WTC11 (cell line): ENCODE results near the gene OPA1. TPM values are rescaled to one million over a fixed set of nuclear protein-coding genes. Genes with fewer than 3 reads are reported as not detected.
A peak's percentile ranks its signal among the peaks of the same experiment; 100 is the strongest.

Source experiments
- ATAC-seq: fragments of 200-7000 bp; cut with Tn5 transposase; 2 replicates; pipeline ENCODE4 v1.10.0; 2021; ENCODE audit warnings: mild to moderate bottlenecking, moderate library complexity
- CTCF ChIA-PET: fragments of 300-600 bp; sonication (Branson Sonifier 250); formaldehyde crosslinking; loops from one replicate; lab custom pipeline; 2021; ENCODE audit warnings: antibody characterized with exemption; lab: Charles Lee
- POLR2A ChIA-PET: fragments of 350-600 bp; sonication (Branson Sonifier 250); formaldehyde crosslinking; loops from one replicate; lab custom pipeline; 2021; ENCODE audit warnings: antibody characterized with exemption; lab: Charles Lee
- DNase-seq: peaks from one replicate; pipeline ENCODE4 v3.0.0; 2021; ENCODE audit warnings: low spot score
- H3K27ac Mint-ChIP-seq: 2 replicates; pipeline ENCODE4 v1.8.0; 2021; ENCODE audit warnings: mixed read lengths
- H3K27me3 Mint-ChIP-seq: 2 replicates; pipeline ENCODE4 v1.8.0; 2021; ENCODE audit warnings: low read depth, mild to moderate bottlenecking, moderate library complexity, mixed read lengths
- H3K36me3 Mint-ChIP-seq: 2 replicates; pipeline ENCODE4 v1.8.0; 2021; ENCODE audit warnings: mixed read lengths
- H3K4me1 Mint-ChIP-seq: 2 replicates; pipeline ENCODE4 v1.8.0; 2022; ENCODE audit warnings: mixed read lengths
- H3K4me3 Mint-ChIP-seq: 2 replicates; pipeline ENCODE4 v1.8.0; 2021; ENCODE audit warnings: mild to moderate bottlenecking, moderate library complexity, mixed read lengths
- H3K9me3 Mint-ChIP-seq: 2 replicates; pipeline ENCODE4 v1.8.0; 2021; ENCODE audit warnings: mixed read lengths
- CDX4 ChIP-seq: fragments of 250-450 bp; sonication (Bioruptor Pico); IDR thresholded peaks from 2 replicates; pipeline ENCODE4 v1.9.0; 2021; ENCODE audit warnings: moderate library complexity, mild to moderate bottlenecking, inconsistent platforms, borderline replicate concordance
- CREM ChIP-seq: sonication (generic); formaldehyde crosslinking; IDR thresholded peaks from 2 replicates; pipeline ENCODE4 v1.8.1; 2022; ENCODE audit warnings: mild to moderate bottlenecking, missing genetic modification reagents, moderate library complexity
- ELF4 ChIP-seq: sonication (generic); formaldehyde crosslinking; IDR thresholded peaks from 2 replicates; pipeline ENCODE4 v1.8.1; 2022; ENCODE audit warnings: low read depth, mild to moderate bottlenecking, moderate library complexity, missing genetic modification reagents
- FOXP1 ChIP-seq: sonication (generic); formaldehyde crosslinking; IDR thresholded peaks from 2 replicates; pipeline ENCODE4 v1.8.0; 2022; ENCODE audit warnings: missing genetic modification reagents, mild to moderate bottlenecking, moderate library complexity, borderline replicate concordance
- IRF2 ChIP-seq: sonication (generic); formaldehyde crosslinking; IDR thresholded peaks from 2 replicates; pipeline ENCODE4 v1.8.0; 2022; ENCODE audit warnings: low read depth, missing genetic modification reagents, borderline replicate concordance
- NFATC4 ChIP-seq: fragments of 250-450 bp; sonication (Bioruptor Pico); IDR thresholded peaks from 2 replicates; pipeline ENCODE4 v1.9.0; 2021; ENCODE audit warnings: mild to moderate bottlenecking
- NFE2L1 ChIP-seq: sonication (generic); formaldehyde crosslinking; IDR thresholded peaks from 2 replicates; pipeline ENCODE4 v1.8.1; 2023; ENCODE audit warnings: missing genetic modification reagents
- NFYB ChIP-seq: sonication (generic); formaldehyde crosslinking; conservative IDR thresholded peaks from 2 replicates; pipeline ENCODE4 v1.8.0; 2022; ENCODE audit warnings: low read depth, missing genetic modification reagents
- NR1H2 ChIP-seq: sonication (generic); formaldehyde crosslinking; IDR thresholded peaks from 2 replicates; pipeline ENCODE4 v1.9.0; 2021; ENCODE audit warnings: mild to moderate bottlenecking, moderate library complexity, missing genetic modification reagents
- RORB ChIP-seq: fragments of 250-450 bp; sonication (Bioruptor Pico); IDR thresholded peaks from 2 replicates; pipeline ENCODE4 v1.9.0; 2021; ENCODE audit warnings: mild to moderate bottlenecking
- SMAD3 ChIP-seq: sonication (generic); formaldehyde crosslinking; IDR thresholded peaks from 2 replicates; pipeline ENCODE4 v1.8.0; 2022; ENCODE audit warnings: missing genetic modification reagents, mild to moderate bottlenecking, borderline replicate concordance
- TEAD1 ChIP-seq: sonication (generic); formaldehyde crosslinking; IDR thresholded peaks from 2 replicates; pipeline ENCODE4 v1.8.0; 2022; ENCODE audit warnings: mild to moderate bottlenecking, missing genetic modification reagents
- TEAD4 ChIP-seq: sonication (generic); formaldehyde crosslinking; IDR thresholded peaks from 2 replicates; pipeline ENCODE4 v1.8.0; 2022; ENCODE audit warnings: mild to moderate bottlenecking, missing genetic modification reagents
- ZNF219 ChIP-seq: sonication (generic); formaldehyde crosslinking; IDR thresholded peaks from 2 replicates; pipeline ENCODE4 v1.8.0; 2023; ENCODE audit warnings: missing genetic modification reagents, mild to moderate bottlenecking, borderline replicate concordance
- ZNF416 ChIP-seq: fragments of 250-450 bp; sonication (Bioruptor Pico); IDR thresholded peaks from 2 replicates; pipeline ENCODE4 v1.9.0; 2021; ENCODE audit warnings: mild to moderate bottlenecking, inconsistent platforms
- total RNA-seq: library from RNA; stranded (reverse); gene quantifications from 3 replicates; pipeline ENCODE4 v1.2.3, GENCODE V29; 2021
- TF ChIP-seq, protein P1 (sequence below): sonication (generic); formaldehyde crosslinking; IDR thresholded peaks from 2 replicates; pipeline ENCODE4 v1.8.0; 2022; ENCODE audit warnings: mild to moderate bottlenecking, missing genetic modification reagents
- TF ChIP-seq, protein P2 (sequence below): sonication (generic); formaldehyde crosslinking; IDR thresholded peaks from 2 replicates; pipeline ENCODE4 v1.8.1; 2023; ENCODE audit warnings: mild to moderate bottlenecking, missing genetic modification reagents
- TF ChIP-seq, protein P3 (sequence below): sonication (generic); formaldehyde crosslinking; IDR thresholded peaks from 2 replicates; pipeline ENCODE4 v1.8.0; 2022; ENCODE audit warnings: mild to moderate bottlenecking, missing genetic modification reagents
- TF ChIP-seq, protein P4 (sequence below): fragments of 250-450 bp; sonication (Bioruptor Pico); conservative IDR thresholded peaks from 2 replicates; pipeline ENCODE4 v1.9.0; 2021; ENCODE audit warnings: mild to moderate bottlenecking
- TF ChIP-seq, protein P5 (sequence below): sonication (generic); formaldehyde crosslinking; IDR thresholded peaks from 2 replicates; pipeline ENCODE4 v1.8.1; 2023; ENCODE audit warnings: mild to moderate bottlenecking, missing genetic modification reagents, borderline replicate concordance

Gene OPA1
- total RNA-seq, 1 experiment from 2014 or later: 84.7 TPM

GRCh38 chr3:193737191-193737751 is 144.3 kb downstream of the OPA1 start (continued):
- TF ChIP-seq, protein P1, sequence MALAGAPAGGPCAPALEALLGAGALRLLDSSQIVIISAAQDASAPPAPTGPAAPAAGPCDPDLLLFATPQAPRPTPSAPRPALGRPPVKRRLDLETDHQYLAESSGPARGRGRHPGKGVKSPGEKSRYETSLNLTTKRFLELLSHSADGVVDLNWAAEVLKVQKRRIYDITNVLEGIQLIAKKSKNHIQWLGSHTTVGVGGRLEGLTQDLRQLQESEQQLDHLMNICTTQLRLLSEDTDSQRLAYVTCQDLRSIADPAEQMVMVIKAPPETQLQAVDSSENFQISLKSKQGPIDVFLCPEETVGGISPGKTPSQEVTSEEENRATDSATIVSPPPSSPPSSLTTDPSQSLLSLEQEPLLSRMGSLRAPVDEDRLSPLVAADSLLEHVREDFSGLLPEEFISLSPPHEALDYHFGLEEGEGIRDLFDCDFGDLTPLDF (CRISPR knock-in tag): no peak

DNA sequence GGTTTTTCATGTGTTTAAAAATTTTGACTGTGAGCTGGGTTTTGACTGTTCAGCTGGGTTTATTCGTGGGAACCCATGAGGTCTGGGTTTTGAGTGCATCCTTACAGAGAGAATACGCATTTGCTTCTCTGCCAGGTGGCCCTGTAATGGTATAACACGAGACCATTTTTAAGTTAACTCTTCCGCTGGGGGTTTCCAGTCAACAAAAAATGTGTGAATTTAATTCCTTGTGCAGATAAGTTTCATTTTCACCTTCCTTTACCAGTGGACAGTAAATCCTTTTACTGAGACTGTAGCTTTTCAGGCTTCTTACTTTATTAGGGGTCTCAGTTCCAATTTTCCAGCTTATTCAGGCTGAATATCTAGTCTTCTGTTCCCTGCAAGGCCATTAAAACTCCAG is 149.6 kb downstream of the OPA1 start:
- Mint-ChIP-seq H3K4me1 (peaks cover 27% of the 10 kb centered on the region), H3K4me3 (no peak overlapping the region), H3K27me3 (no peaks in the 10 kb centered on the region), H3K9me3 (no peaks in the 10 kb centered on the region), H3K27ac (no peak overlapping the region), H3K36me3 (no peaks in the 10 kb centered on the region)
- ChIA-PET POLR2A (no interaction called here), CTCF (no interaction called here)
- DNase-seq (no peak), ATAC-seq (no peak)
- TF ChIP-seq ELF4: no peak
- TF ChIP-seq NFYB (CRISPR knock-in tag): no peak
- no peak for TF ChIP-seq TEAD1 (CRISPR knock-in tag)
- TF ChIP-seq NFE2L1 (CRISPR knock-in tag): no peak
- no peak for TF ChIP-seq ZNF219 (CRISPR knock-in tag)

GRCh38 chr3:193743702-193744047 is 150.7 kb downstream of the OPA1 start:
- Mint-ChIP-seq H3K9me3 (no peaks in the 10 kb centered on the region), H3K27ac (no peak overlapping the region; the same call in 1 of the 2 replicates), H3K27me3 (no peaks in the 10 kb centered on the region; the same call in 1 of the 2 replicates), H3K36me3 (no peaks in the 10 kb centered on the region), H3K4me3 (no peak overlapping the region), H3K4me1 (peaks cover 24% of the 10 kb centered on the region)
- TF ChIP-seq IRF2 (no peak), RORB (CRISPR knock-in tag) (no peak), ELF4 (no peak), FOXP1 (CRISPR knock-in tag) (no peak), CDX4 (CRISPR knock-in tag) (no peak), NFATC4 (no peak), CREM (no peak), SMAD3 (CRISPR knock-in tag) (no peak), ZNF416 (CRISPR knock-in tag) (no peak), NR1H2 (CRISPR knock-in tag) (no peak), TEAD4 (CRISPR knock-in tag) (no peak)
- TF ChIP-seq, protein P2, sequence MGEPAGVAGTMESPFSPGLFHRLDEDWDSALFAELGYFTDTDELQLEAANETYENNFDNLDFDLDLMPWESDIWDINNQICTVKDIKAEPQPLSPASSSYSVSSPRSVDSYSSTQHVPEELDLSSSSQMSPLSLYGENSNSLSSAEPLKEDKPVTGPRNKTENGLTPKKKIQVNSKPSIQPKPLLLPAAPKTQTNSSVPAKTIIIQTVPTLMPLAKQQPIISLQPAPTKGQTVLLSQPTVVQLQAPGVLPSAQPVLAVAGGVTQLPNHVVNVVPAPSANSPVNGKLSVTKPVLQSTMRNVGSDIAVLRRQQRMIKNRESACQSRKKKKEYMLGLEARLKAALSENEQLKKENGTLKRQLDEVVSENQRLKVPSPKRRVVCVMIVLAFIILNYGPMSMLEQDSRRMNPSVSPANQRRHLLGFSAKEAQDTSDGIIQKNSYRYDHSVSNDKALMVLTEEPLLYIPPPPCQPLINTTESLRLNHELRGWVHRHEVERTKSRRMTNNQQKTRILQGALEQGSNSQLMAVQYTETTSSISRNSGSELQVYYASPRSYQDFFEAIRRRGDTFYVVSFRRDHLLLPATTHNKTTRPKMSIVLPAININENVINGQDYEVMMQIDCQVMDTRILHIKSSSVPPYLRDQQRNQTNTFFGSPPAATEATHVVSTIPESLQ (CRISPR knock-in tag): no peak
- TF ChIP-seq, protein P3, sequence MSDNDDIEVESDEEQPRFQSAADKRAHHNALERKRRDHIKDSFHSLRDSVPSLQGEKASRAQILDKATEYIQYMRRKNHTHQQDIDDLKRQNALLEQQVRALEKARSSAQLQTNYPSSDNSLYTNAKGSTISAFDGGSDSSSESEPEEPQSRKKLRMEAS: no peak
- TF ChIP-seq, protein P4, sequence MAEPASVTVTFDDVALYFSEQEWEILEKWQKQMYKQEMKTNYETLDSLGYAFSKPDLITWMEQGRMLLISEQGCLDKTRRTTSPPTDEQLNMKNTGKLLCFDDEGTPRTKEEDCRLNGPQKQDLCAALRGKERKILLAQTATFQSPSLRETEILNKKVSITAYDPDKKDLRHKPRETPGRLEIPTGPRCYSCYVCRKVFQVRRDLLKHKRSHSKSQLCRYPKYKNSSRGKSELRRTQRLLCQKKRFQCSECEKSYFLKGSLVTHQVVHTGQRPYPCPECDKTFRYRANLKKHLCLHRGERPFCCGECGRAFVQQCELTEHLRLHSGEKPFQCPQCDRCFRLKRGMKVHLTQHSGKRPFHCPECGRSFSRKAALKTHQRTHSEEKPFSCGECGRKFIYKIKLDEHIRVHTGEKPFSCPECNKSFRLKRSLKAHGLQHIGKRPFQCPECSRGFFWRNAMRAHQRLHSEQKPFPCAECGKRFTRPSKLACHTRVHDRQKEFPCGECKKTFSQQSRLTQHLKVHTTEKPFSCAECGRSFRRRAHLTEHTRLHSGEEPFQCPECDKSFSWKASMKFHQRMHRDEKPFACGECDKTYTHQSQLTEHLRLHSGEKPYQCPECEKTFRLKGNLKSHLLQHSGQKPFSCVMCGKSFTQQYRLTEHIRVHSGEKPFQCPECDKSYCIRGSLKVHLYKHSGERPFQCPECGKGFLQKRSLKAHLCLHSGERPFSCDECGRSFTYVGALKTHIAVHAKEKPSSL (CRISPR knock-in tag): no peak
- TF ChIP-seq, protein P5, sequence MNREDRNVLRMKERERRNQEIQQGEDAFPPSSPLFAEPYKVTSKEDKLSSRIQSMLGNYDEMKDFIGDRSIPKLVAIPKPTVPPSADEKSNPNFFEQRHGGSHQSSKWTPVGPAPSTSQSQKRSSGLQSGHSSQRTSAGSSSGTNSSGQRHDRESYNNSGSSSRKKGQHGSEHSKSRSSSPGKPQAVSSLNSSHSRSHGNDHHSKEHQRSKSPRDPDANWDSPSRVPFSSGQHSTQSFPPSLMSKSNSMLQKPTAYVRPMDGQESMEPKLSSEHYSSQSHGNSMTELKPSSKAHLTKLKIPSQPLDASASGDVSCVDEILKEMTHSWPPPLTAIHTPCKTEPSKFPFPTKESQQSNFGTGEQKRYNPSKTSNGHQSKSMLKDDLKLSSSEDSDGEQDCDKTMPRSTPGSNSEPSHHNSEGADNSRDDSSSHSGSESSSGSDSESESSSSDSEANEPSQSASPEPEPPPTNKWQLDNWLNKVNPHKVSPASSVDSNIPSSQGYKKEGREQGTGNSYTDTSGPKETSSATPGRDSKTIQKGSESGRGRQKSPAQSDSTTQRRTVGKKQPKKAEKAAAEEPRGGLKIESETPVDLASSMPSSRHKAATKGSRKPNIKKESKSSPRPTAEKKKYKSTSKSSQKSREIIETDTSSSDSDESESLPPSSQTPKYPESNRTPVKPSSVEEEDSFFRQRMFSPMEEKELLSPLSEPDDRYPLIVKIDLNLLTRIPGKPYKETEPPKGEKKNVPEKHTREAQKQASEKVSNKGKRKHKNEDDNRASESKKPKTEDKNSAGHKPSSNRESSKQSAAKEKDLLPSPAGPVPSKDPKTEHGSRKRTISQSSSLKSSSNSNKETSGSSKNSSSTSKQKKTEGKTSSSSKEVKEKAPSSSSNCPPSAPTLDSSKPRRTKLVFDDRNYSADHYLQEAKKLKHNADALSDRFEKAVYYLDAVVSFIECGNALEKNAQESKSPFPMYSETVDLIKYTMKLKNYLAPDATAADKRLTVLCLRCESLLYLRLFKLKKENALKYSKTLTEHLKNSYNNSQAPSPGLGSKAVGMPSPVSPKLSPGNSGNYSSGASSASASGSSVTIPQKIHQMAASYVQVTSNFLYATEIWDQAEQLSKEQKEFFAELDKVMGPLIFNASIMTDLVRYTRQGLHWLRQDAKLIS: no peak
- POLR2A ChIA-PET: no interaction called here
- CTCF ChIA-PET: interaction anchor here (1.9 kb wide), 1 partner anchor 24 kb away, joined by 4 read pairs; no protein-coding TSS in a partner anchor
- DNase-seq: no peak
- ATAC-seq: peak; percentile 34
